GM12878 (cell line): ENCODE data around the gene AADAT. TPM values are rescaled to one million over a fixed set of nuclear protein-coding genes. Genes with fewer than 3 reads are reported as not detected.

Experiments used
- ATAC-seq: fragments of 200-7000 bp; cut with Tn5 transposase; 3 replicates; pipeline ENCODE4 v1.9.1; 2020; ENCODE audit warnings: mild to moderate bottlenecking, moderate library complexity
- BruUV-seq: library from RNA; stranded (reverse); fragments of 400-500 nt; replicated peaks from 2 replicates; lab custom pipeline; 2021; lab: Mats Ljungman, UMichigan
- CTCF ChIA-PET: fragments of 300-600 bp; sonication (Branson Sonifier 250); formaldehyde crosslinking; extraction: SDS; loops from one replicate; lab custom pipeline; 2021; ENCODE audit warnings: inconsistent platforms; lab: Yijun Ruan, JAX
- POLR2A ChIA-PET: fragments of 350-600 bp; formaldehyde crosslinking; extraction: SDS; loops from one replicate; lab custom pipeline; 2021; ENCODE audit warnings: inconsistent platforms; lab: Charles Lee
- RAD21 ChIA-PET: fragments of 300-600 bp; sonication (Branson Sonifier 250); formaldehyde crosslinking; loops from one replicate; lab custom pipeline; 2023; ENCODE audit warnings: antibody characterized with exemption; ENCODE audit not compliant: unreplicated experiment; lab: Charles Lee
- SMC1A ChIA-PET: fragments of 300-600 bp; sonication (Branson Sonifier 250); formaldehyde crosslinking; loops from one replicate; lab custom pipeline; 2023; ENCODE audit not compliant: unreplicated experiment, uncharacterized antibody; lab: Charles Lee
- DNase-seq: peaks from one replicate; pipeline ENCODE4 v3.0.0-alpha.2; 2011; ENCODE audit warnings: low read depth, low spot score
- FAIRE-seq: peaks from 3 replicates; lab custom pipeline; 2011; peaks lifted over from hg19 to GRCh38; lab: Jason Lieb, UNC
- H2AFZ ChIP-seq: 2 replicates; pipeline ENCODE4 v1.6.0; 2011; ENCODE audit warnings: low read depth, low read length, control low read depth; ENCODE audit not compliant: control insufficient read depth
- H3K27ac ChIP-seq: 2 replicates; pipeline ENCODE4 v1.5.1; 2011; ENCODE audit warnings: control low read depth; ENCODE audit not compliant: control insufficient read depth, insufficient read depth
- H3K27me3 ChIP-seq, 2 experiments: replicated peaks in 1 of 2; 2 replicates each; pipeline versions ENCODE4 v1.6.0 to v1.6.1; 2011; ENCODE audit warnings: low read length in 1 of 2; ENCODE audit not compliant: control insufficient read depth in 2 of 2, insufficient read depth in 2 of 2
- H3K36me3 ChIP-seq, 2 experiments: 2 replicates each; pipeline ENCODE4 v1.5.1; 2011; ENCODE audit warnings: low read length in 1 of 2; ENCODE audit not compliant: control insufficient read depth in 2 of 2, insufficient read depth in 2 of 2
- H3K4me1 ChIP-seq: 2 replicates; pipeline ENCODE4 v1.6.1; 2011; ENCODE audit warnings: mild to moderate bottlenecking, low read length, moderate library complexity, mixed read lengths; ENCODE audit not compliant: control insufficient read depth, insufficient read depth
- H3K4me2 ChIP-seq: 2 replicates; pipeline ENCODE4 v1.6.0; 2011; ENCODE audit warnings: control low read depth; ENCODE audit not compliant: control insufficient read depth, insufficient read depth
- H3K4me3 ChIP-seq: fragments of 200-600 bp; sonication (generic); 2 replicates; pipeline ENCODE4 v1.5.1; 2016
- H3K79me2 ChIP-seq: 2 replicates; pipeline ENCODE4 v1.6.0; 2011; ENCODE audit warnings: low read length; ENCODE audit not compliant: control insufficient read depth, insufficient read depth
- H3K9ac ChIP-seq: 2 replicates; pipeline ENCODE4 v1.8.0; 2011; ENCODE audit warnings: low read length, control low read depth, mixed read lengths; ENCODE audit not compliant: control insufficient read depth, insufficient read depth
- H3K9me3 ChIP-seq: replicated peaks from 3 replicates; pipeline ENCODE4 v1.5.1; 2011; ENCODE audit warnings: mild to moderate bottlenecking, low read length; ENCODE audit not compliant: control insufficient read depth, insufficient read depth
- H4K20me1 ChIP-seq: 2 replicates; pipeline ENCODE4 v1.6.0; 2011; ENCODE audit not compliant: control insufficient read depth, insufficient read depth
- NRF1 ChIP-seq: conservative IDR thresholded peaks from 2 replicates; pipeline ENCODE4 v1.6.1; 2011; ENCODE audit warnings: mild to moderate bottlenecking, low read depth, low read length, improper control_type of control experiment
- RAD21 ChIP-seq: IDR thresholded peaks from 2 replicates; pipeline ENCODE4 v1.6.1; 2011; ENCODE audit warnings: mild to moderate bottlenecking, low read depth, low read length, moderate library complexity; ENCODE audit not compliant: insufficient read depth
- TBL1XR1 ChIP-seq: IDR thresholded peaks from 2 replicates; pipeline ENCODE4 v1.6.1; 2012; ENCODE audit warnings: low read depth, low read length, improper control_type of control experiment
- TCF3 ChIP-seq: IDR thresholded peaks from 2 replicates; pipeline ENCODE4 v1.6.1; 2012; ENCODE audit warnings: low read depth, mild to moderate bottlenecking, low read length, borderline replicate concordance; ENCODE audit not compliant: insufficient read depth
- WGBS: methylation state at CpG from one replicate; pipeline ENCODE4 v1.1.6; 2016; ENCODE audit warnings: low lambda C conversion rate; ENCODE audit not compliant: insufficient replicate concordance, insufficient coverage; ENCODE audit errors: missing lambda C conversion rate; 5-methylcytosine and 5-hydroxymethylcytosine counted together
- in situ Hi-C: fragments of 300-500 bp; cut with MboI; formaldehyde crosslinking; loops from 9 replicates; pipeline ENCODE4 v1.14.3; 2018; ENCODE audit warnings: mixed read lengths
- intact Hi-C: fragments of 100-400 bp; cut with micrococcal nuclease; formaldehyde crosslinking; loops from one replicate; pipeline ENCODE4 v1.14.2; 2022; ENCODE audit not compliant: unreplicated experiment
- polyA plus RNA-seq, 11 experiments: library from polyadenylated mRNA; depleted of rRNA in 4 of 11; unstranded in 6 of 11; stranded (reverse) in 5 of 11; fragments of >200 nt; fragmentation: Nextera tagmentation in 4 of 11; fragmentation: Illumina TruSeq in 1 of 11; extraction: Ambion mirVana in 4 of 11; extraction: Trizol in 1 of 11; gene quantifications; 1 replicate in 1 of 11; 2 replicates in 10 of 11; pipeline versions ENCODE4 v1.2.1 to v1.2.3, GENCODE V29; 2011 to 2016; ENCODE audit warnings: inconsistent platforms in 2 of 11, missing spikeins in 2 of 11, low read depth in 1 of 11
- small RNA-seq: library from RNA; depleted of rRNA; stranded (forward); fragments of <200 nt; gene quantifications from one replicate; pipeline ENCODE3, GENCODE V24; 2014
- total RNA-seq, 4 experiments: library from RNA; depleted of rRNA in 3 of 4; stranded (reverse); fragments of >200 nt in 3 of 4; fragmentation: Illumina TruSeq in 1 of 4; extraction: Trizol in 1 of 4; gene quantifications; 2 replicates each; pipeline versions ENCODE4 v1.2.1 to v1.2.3, GENCODE V29; 2013 to 2021

Gene AADAT
- total and polyA plus RNA-seq, 10 of the 15 experiments (the other 5 are each of a cell fraction or from before 2014, with no cell fraction given) = not detected

GRCh38 chr4:170012629-170012958 lies 77.2 kb downstream of the AADAT start:
- BruUV-seq = no TSS peak
- Histone ChIP-seq H3K79me2 (no peaks in the 10 kb centered on the region), H3K4me2 (no peak overlapping the region), H3K27me3 (no peaks in the 10 kb centered on the region), H2AFZ (no peak overlapping the region), H3K9ac (no peak overlapping the region), H3K4me1 (no peaks in the 10 kb centered on the region; the same call in 1 of the 2 replicates), H3K9me3 (no peaks in the 10 kb centered on the region), H4K20me1 (no peaks in the 10 kb centered on the region), H3K27ac (no peak overlapping the region), H3K36me3 (no peaks in the 10 kb centered on the region), H3K4me3 (no peak overlapping the region)
- in situ Hi-C loops (no loop called here), intact Hi-C loops (no loop called here)
- ChIA-PET SMC1A (interaction anchor here (1.1 kb wide), 1 partner anchor 8 kb away, joined by 4 read pairs; no protein-coding TSS in a partner anchor), POLR2A (no interaction called here), RAD21 (no interaction called here), CTCF (no interaction called here)
- 0% methylated on average over 2 of the region's 2 CpGs for WGBS
- FAIRE-seq (no peak), ATAC-seq (no peak), DNase-seq (no peak)
- no peak for TF ChIP-seq TBL1XR1
- no peak for TF ChIP-seq NRF1

- SMC1A ChIA-PET = interaction anchor here (1.1 kb wide), 1 partner anchor 8 kb away, joined by 4 read pairs; no protein-coding TSS in a partner anchor
- RAD21 ChIA-PET = no interaction called here
- Histone ChIP-seq H3K9ac (no peak overlapping the region), H3K27ac (no peak overlapping the region), H3K4me3 (no peak overlapping the region), H3K4me2 (no peak overlapping the region), H3K79me2 (no peaks in the 10 kb centered on the region), H2AFZ (no peak overlapping the region), H3K9me3 (no peaks in the 10 kb centered on the region), H4K20me1 (no peaks in the 10 kb centered on the region), H3K36me3 (no peaks in the 10 kb centered on the region), H3K27me3 (no peaks in the 10 kb centered on the region), H3K4me1 (no peaks in the 10 kb centered on the region; the same call in 1 of the 2 replicates)
- POLR2A ChIA-PET = no interaction called here
- TF ChIP-seq RAD21 = no peak
- TF ChIP-seq TCF3 = no peak
- 25% methylated on average over 7 of the region's 7 CpGs for WGBS
- no TSS peak for BruUV-seq
- FAIRE-seq (no peak), DNase-seq (no peak), ATAC-seq (no peak)
- in situ Hi-C loops = no loop called here
- CTCF ChIA-PET = no interaction called here
- intact Hi-C loops = no loop called here
Observed at GRCh38 chr4:170011921-170012628, 77.7 kb downstream of the AADAT start.

Small RNA genes within 50 kb of the gene (small RNA-seq; reads per million reads assigned to genes)
- gene APOBEC3AP1 = not detected

Other genes with a start within 250 kb of the AADAT start
- gene MFAP3L, start 63.6 kb downstream of the AADAT start, total RNA-seq (2014; rRNA removed) = not detected in 2 replicates
- not detected in 2 replicates for gene MFAP3L, start 63.6 kb downstream of the AADAT start, total RNA-seq (2014; rRNA removed; fragmentation: Illumina TruSeq; extraction: Trizol)
- gene MFAP3L, start 63.6 kb downstream of the AADAT start, total RNA-seq (2021) = 0.10 TPM in 1 of 2 replicates, not detected in the other
- 1.4 and 3.0 TPM in 2 replicates for gene MFAP3L, start 63.6 kb downstream of the AADAT start, polyA plus RNA-seq (2011; rRNA removed)
- gene MFAP3L, start 63.6 kb downstream of the AADAT start, polyA plus RNA-seq (2014; fragmentation: Illumina TruSeq; extraction: Trizol) = not detected in 2 replicates
- not detected for gene MFAP3L, start 63.6 kb downstream of the AADAT start, polyA plus RNA-seq (2014; fragmentation: Nextera tagmentation; extraction: Ambion mirVana)
- gene MFAP3L, start 63.6 kb downstream of the AADAT start, polyA plus RNA-seq (2014; rRNA removed) = not detected in 2 replicates
- gene MFAP3L, start 63.6 kb downstream of the AADAT start, polyA plus RNA-seq (2016; fragmentation: Nextera tagmentation; extraction: Ambion mirVana) = not detected